DND-41 (cell line): ENCODE measurements around the gene FLNB.

Experiments
- CTCF ChIP-seq: IDR thresholded peaks from 2 replicates; pipeline ENCODE4 v1.5.1; 2012; ENCODE audit warnings: borderline replicate concordance, low read length, moderate library complexity, mild to moderate bottlenecking; ENCODE audit not compliant: poor library complexity, severe bottlenecking; ENCODE audit errors: extremely low read depth
- EZH2 ChIP-seq: IDR thresholded peaks from 3 replicates; pipeline ENCODE4 v1.6.1; 2012; ENCODE audit warnings: borderline replicate concordance, low read depth, mild to moderate bottlenecking, moderate library complexity, low read length, inconsistent platforms; ENCODE audit not compliant: severe bottlenecking

- TF ChIP-seq CTCF (no peak), EZH2 (no peak)
Observed at GRCh38 chr3:57981483-57982087, 26.6 kb upstream of the FLNB start.
